Right lobe of liver (tissue), 6 donors: Measurements from ENCODE around the gene ISLR2. TPM values are rescaled to one million over a fixed set of nuclear protein-coding genes. Genes with fewer than 3 reads are reported as not detected.

Experiments
- ATAC-seq, 4 donors: fragments of 200-7000 bp; cut with Tn5 transposase; one replicate each; pipeline ENCODE4 v1.9.1; 2020; ENCODE audit warnings: mild to moderate bottlenecking in 4 of 4, moderate library complexity in 4 of 4
- DNase-seq, 3 donors: peaks; one replicate each; pipeline ENCODE4 v3.0.0-alpha.2; 2020
- H3K27ac ChIP-seq, 3 donors: fragments of 200-600 bp; one replicate each; pipeline ENCODE4 v1.8.0; 2022
- H3K27me3 ChIP-seq, 2 donors: fragments of 200-600 bp; one replicate each; pipeline ENCODE4 v1.8.0; 2022
- H3K36me3 ChIP-seq, 4 donors: fragments of 200-600 bp; sonication (generic) in 1 of 4; one replicate each; pipeline versions ENCODE4 v1.5.1 to v1.8.0; 2017 to 2022; ENCODE audit warnings: control low read depth in 1 of 4
- H3K4me1 ChIP-seq, 4 donors: fragments of 200-600 bp; sonication (generic) in 1 of 4; one replicate each; pipeline versions ENCODE4 v1.5.1 to v1.8.0; 2017 to 2022; ENCODE audit warnings: control low read depth in 1 of 4
- H3K4me3 ChIP-seq, 3 donors: fragments of 200-600 bp; one replicate each; pipeline ENCODE4 v1.8.0; 2022
- H3K9me3 ChIP-seq, 4 donors: fragments of 200-600 bp; sonication (generic) in 1 of 4; one replicate each; pipeline versions ENCODE4 v1.5.1 to v1.8.0; 2017 to 2022; ENCODE audit warnings: control low read depth in 1 of 4
- POLR2A ChIP-seq: fragments of 450-650 bp; IDR thresholded peaks from one replicate; pipeline ENCODE4 v1.6.1; 2017; ENCODE audit warnings: antibody characterized with exemption, mild to moderate bottlenecking
- WGBS: methylation state at CpG from one replicate; pipeline ENCODE4 v1.1.6; 2018; ENCODE audit warnings: low coverage, low lambda C conversion rate; ENCODE audit not compliant: insufficient coverage; ENCODE audit errors: missing lambda C conversion rate; 5-methylcytosine and 5-hydroxymethylcytosine counted together
- intact Hi-C, 2 donors: fragments of 100-400 bp; cut with DNase I; formaldehyde crosslinking; loops; one replicate each; pipeline versions ENCODE4 v1.11.2 to v1.14.1; 2022
- total RNA-seq, 6 experiments: library from RNA; depleted of rRNA in 2 of 6; stranded (reverse); fragments of >200 nt in 2 of 6; fragmentation: NEBNext Ultra II Directional in 3 of 6; extraction: Animal tissue kit (Norgen Biotek cat#: 25700) in 3 of 6; gene quantifications; one replicate each; pipeline versions ENCODE4 v1.1.0 to v1.2.4, GENCODE V29; 2016 to 2023
- TF ChIP-seq, protein P1 (sequence below), 4 donors: fragments of 200-600 bp in 3 of 4; fragments of 450-650 bp in 1 of 4; IDR thresholded peaks; one replicate each; pipeline versions ENCODE4 v1.5.1 to v1.8.0; 2016 to 2022; ENCODE audit warnings: antibody characterized with exemption in 4 of 4, mild to moderate bottlenecking in 2 of 4
- donor health status: DM: no; HTN: yes; CAD: no.
- donor health status: DM: no; HTN: no; CAD: no.
- donor health status: DM: no; HTN: no; CAD: no.
- donor health status: DM: no; HTN: yes; CAD: no.
- donor health status: DM: no; HTN: yes; CAD: no.

Gene ISLR2
- total RNA-seq, 6 experiments from 2014 or later: 0.04 TPM; not detected in 5

DNA sequence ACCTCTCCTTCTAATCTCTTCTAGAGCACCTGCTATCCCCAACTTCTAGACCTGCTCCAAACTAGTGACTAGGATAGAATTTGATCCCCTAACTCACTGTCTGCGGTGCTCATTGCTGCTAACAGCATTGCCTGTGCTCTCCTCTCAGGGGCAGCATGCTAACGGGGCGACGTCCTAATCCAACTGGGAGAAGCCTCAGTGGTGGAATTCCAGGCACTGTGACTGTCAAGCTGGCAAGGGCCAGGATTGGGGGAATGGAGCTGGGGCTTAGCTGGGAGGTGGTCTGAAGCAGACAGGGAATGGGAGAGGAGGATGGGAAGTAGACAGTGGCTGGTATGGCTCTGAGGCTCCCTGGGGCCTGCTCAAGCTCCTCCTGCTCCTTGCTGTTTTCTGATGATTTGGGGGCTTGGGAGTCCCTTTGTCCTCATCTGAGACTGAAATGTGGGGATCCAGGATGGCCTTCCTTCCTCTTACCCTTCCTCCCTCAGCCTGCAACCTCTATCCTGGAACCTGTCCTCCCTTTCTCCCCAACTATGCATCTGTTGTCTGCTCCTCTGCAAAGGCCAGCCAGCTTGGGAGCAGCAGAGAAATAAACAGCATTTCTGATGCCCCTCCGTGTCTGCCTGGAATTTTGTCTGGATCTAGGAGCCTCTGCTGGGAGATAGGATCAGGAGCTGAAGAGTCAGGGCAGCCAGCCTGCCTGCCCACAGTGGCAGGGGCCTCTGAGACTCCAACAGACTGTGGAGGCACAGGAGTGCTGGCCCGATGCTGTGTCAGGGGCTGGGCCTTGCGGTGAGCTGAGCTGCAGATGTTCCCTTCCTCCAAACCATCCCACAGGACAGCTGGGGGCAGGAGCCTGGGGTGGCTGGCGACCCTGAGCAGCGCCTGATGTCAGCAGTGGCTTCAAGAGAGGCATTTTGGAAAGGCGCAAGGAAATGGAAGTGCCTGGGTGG lies 46.2 kb downstream of the ISLR2 start:
- 70% methylated on average over 4 of the region's 10 CpGs for WGBS
- Histone ChIP-seq H3K9me3 (no peaks in the 10 kb centered on the region), H3K27me3 (no peaks in the 10 kb centered on the region), H3K4me1 (no peaks in the 10 kb centered on the region), H3K27ac (no peak overlapping the region), H3K36me3 (no peaks in the 10 kb centered on the region), H3K4me3 (no peak overlapping the region)
- TF ChIP-seq, protein P1, sequence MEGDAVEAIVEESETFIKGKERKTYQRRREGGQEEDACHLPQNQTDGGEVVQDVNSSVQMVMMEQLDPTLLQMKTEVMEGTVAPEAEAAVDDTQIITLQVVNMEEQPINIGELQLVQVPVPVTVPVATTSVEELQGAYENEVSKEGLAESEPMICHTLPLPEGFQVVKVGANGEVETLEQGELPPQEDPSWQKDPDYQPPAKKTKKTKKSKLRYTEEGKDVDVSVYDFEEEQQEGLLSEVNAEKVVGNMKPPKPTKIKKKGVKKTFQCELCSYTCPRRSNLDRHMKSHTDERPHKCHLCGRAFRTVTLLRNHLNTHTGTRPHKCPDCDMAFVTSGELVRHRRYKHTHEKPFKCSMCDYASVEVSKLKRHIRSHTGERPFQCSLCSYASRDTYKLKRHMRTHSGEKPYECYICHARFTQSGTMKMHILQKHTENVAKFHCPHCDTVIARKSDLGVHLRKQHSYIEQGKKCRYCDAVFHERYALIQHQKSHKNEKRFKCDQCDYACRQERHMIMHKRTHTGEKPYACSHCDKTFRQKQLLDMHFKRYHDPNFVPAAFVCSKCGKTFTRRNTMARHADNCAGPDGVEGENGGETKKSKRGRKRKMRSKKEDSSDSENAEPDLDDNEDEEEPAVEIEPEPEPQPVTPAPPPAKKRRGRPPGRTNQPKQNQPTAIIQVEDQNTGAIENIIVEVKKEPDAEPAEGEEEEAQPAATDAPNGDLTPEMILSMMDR (IDR thresholded peaks at IDR 0.05): no peak
- no peak for TF ChIP-seq POLR2A
- peak in 1 of 3 donors; percentile 24 for DNase-seq
- intact Hi-C loops: no loop called here
- no peak for ATAC-seq

DNA sequence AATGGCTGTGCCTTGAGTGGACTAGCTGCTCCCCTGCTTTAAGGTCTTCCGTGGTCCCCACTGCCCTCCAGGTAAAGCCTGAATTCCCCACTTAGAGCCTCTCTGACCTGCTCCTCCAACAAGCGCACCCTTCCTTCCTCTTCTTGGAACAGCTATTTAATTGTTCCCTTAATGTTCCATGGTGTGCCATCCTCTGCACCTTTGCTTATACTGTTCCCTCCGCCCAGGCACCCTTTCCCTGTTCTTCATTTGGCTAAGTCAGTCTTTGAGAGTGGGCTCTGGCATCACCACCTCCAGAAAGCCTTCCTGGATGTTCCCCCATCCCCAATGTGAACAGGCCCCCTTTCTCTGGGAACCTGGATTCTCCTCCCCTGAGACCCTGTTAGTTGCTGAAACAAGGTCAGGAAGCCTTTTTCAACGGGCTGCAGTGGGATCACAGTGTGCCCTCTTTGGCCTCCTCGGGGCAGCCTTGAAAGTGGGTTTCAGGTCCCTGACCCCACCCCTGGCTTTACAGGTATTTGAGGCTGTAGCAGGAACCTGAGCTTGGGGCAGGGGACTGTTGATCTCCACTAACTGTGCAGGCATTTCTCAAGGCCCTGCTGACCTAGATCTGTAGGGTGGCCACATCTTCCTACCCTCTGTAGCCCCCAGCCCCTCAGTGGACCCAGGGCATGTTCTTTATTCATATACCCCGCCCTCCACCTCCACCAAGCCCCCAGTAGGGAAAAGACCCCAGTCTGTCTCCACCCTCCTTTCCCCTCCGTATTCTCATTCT lies 48.1 kb downstream of the ISLR2 start:
- Histone ChIP-seq H3K4me3 (no peak overlapping the region), H3K27ac (no peak overlapping the region)

DNA sequence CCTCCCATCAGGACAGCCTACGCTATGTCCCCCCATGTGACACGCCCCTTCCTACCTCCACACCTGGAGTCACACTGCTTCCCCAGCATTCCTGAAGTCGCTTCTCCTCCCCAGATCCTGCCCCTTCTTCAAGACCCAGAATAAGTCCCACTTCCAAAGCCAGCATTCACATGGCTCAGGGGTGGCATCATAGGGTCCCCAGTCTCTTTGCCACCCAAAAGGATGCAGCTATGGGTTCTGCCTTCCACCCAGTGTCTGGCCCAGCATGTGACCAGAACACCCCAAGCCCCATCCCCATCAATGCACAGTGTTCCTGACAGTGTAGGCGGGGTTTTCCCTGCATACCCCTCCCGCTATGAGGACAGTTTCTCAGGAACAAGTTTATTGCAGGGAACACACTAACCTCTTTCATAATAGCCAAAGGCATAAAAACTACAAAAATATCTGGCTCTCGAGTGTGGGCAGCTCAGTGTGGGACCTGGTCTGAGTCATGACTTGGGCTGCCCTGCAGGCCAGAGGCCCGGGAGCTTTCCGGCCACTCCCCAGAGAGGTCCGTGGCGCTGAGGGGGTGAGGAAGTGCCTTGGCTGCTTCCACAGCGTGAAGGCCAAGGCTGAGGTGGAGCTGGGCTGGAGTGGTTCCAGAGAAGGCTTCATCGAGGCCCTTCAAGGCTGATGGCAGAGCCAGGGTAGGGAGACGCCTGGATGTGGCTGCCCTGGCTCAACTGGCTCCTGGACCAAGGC lies 48.9 kb downstream of the ISLR2 start:
- TF ChIP-seq, protein P1 (IDR thresholded peaks at IDR 0.05): no peak
- no peak for TF ChIP-seq POLR2A
- ATAC-seq (peak; percentile 53 to 77 (median 56)), DNase-seq (peak in 1 of 3 donors; percentile 49)
- H3K36me3 ChIP-seq: no peaks in the 10 kb centered on the region
- H3K9me3 ChIP-seq: no peaks in the 10 kb centered on the region
- H3K4me1 ChIP-seq: no peaks in the 10 kb centered on the region
- H3K27me3 ChIP-seq: no peaks in the 10 kb centered on the region
- 58% methylated on average over 5 of the region's 13 CpGs for WGBS
- H3K27ac ChIP-seq: no peak overlapping the region
- intact Hi-C loops: no loop called here
- H3K4me3 ChIP-seq: no peak overlapping the region

More for the DNA sequence above, 48.1 kb downstream of the ISLR2 start:
- TF ChIP-seq, protein P1 (IDR thresholded peaks at IDR 0.05): no peak
- no peak for TF ChIP-seq POLR2A
- no peaks in the 10 kb centered on the region for H3K27me3 ChIP-seq
- peak in 1 of 3 donors; percentile 25 for DNase-seq
- H3K9me3 ChIP-seq: no peaks in the 10 kb centered on the region
- intact Hi-C loops: no loop called here
- WGBS: 79% methylated on average over 3 of the region's 7 CpGs
- no peaks in the 10 kb centered on the region for H3K36me3 ChIP-seq
- no peaks in the 10 kb centered on the region for H3K4me1 ChIP-seq
- no peak for ATAC-seq
